ENCODE measurements around the gene KCNJ6. TPM values are rescaled to one million over a fixed set of nuclear protein-coding genes. Genes with fewer than 3 reads are reported as not detected.

The KCNJ6 gene
- total and polyA plus RNA-seq, 10 of the 15 experiments (the other 5 are each of a cell fraction or from before 2014, with no cell fraction given), result 0.03 to 0.07 (median 0.04) TPM; not detected in 7

DNA sequence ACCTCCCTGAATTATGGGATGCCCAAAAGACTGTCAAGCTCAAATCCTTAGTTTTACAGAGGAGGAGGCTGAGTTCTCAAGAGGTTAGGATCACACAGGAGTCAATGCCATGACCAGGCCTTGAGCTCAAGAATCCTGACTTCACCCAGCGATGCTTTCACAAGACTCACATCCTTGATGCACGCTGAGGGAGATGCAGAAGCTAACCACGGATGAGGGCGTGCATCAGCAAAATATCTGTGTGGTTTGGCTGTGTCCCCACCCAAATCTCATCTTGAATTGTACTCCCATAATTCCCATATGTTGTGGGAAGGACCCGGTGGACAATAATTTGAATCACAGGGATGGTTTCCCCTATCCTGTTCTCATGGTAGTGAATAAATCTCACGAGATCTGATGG, 133.2 kb downstream of the KCNJ6 start:
- ChIA-PET RAD21 (ENCODE audit: unreplicated experiment) (no interaction called here), POLR2A (no interaction called here), SMC1A (ENCODE audit: uncharacterized antibody, unreplicated experiment) (no interaction called here), CTCF (no interaction called here)
- Histone ChIP-seq H3K79me2 (ENCODE audit: control insufficient read depth, insufficient read depth, low read length) (no peaks in the 10 kb centered on the region), H3K9ac (ENCODE audit: control insufficient read depth, insufficient read depth, low read length) (no peak overlapping the region), H3K9me3 (replicated peaks; ENCODE audit: control insufficient read depth, insufficient read depth, low read length) (no peaks in the 10 kb centered on the region), H3K4me3 (no peak overlapping the region), H3K36me3 (ENCODE audit: control insufficient read depth in 2 of 2, insufficient read depth in 2 of 2, low read length in 1 of 2) (no peaks in the 10 kb centered on the region), H3K27me3 (replicated peaks in 1 of 2; ENCODE audit: control insufficient read depth in 2 of 2, insufficient read depth in 2 of 2, low read length in 1 of 2) (no peaks in the 10 kb centered on the region), H4K20me1 (ENCODE audit: control insufficient read depth, insufficient read depth) (no peaks in the 10 kb centered on the region), H2AFZ (ENCODE audit: control insufficient read depth, low read depth, low read length) (no peak overlapping the region), H3K4me2 (ENCODE audit: control insufficient read depth, insufficient read depth) (no peak overlapping the region), H3K4me1 (ENCODE audit: control insufficient read depth, insufficient read depth, low read length) (no peaks in the 10 kb centered on the region), H3K27ac (ENCODE audit: control insufficient read depth, insufficient read depth) (no peak overlapping the region)
- intact Hi-C loops (cut with micrococcal nuclease; ENCODE audit: unreplicated experiment) (no loop called here), in situ Hi-C loops (cut with MboI) (no loop called here)
- WGBS (ENCODE audit: insufficient coverage, insufficient replicate concordance, low lambda C conversion rate, missing lambda C conversion rate), result 19% methylated on average over 6 of the region's 6 CpGs
- ATAC-seq (no peak), FAIRE-seq (no peak), DNase-seq (ENCODE audit: low read depth, low spot score) (no peak)
- no TSS peak for BruUV-seq (replicated peaks)
- TF ChIP-seq CHD1 (IDR thresholded peaks at IDR 0.05; ENCODE audit: low read depth, low read length) (no peak), RB1 (IDR thresholded peaks at IDR 0.05; ENCODE audit: borderline replicate concordance) (no peak), SIN3A (IDR thresholded peaks at IDR 0.05; ENCODE audit: low read depth, low read length) (no peak)
- TF ChIP-seq, protein P1, sequence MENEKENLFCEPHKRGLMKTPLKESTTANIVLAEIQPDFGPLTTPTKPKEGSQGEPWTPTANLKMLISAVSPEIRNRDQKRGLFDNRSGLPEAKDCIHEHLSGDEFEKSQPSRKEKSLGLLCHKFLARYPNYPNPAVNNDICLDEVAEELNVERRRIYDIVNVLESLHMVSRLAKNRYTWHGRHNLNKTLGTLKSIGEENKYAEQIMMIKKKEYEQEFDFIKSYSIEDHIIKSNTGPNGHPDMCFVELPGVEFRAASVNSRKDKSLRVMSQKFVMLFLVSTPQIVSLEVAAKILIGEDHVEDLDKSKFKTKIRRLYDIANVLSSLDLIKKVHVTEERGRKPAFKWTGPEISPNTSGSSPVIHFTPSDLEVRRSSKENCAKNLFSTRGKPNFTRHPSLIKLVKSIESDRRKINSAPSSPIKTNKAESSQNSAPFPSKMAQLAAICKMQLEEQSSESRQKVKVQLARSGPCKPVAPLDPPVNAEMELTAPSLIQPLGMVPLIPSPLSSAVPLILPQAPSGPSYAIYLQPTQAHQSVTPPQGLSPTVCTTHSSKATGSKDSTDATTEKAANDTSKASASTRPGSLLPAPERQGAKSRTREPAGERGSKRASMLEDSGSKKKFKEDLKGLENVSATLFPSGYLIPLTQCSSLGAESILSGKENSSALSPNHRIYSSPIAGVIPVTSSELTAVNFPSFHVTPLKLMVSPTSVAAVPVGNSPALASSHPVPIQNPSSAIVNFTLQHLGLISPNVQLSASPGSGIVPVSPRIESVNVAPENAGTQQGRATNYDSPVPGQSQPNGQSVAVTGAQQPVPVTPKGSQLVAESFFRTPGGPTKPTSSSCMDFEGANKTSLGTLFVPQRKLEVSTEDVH (IDR thresholded peaks at IDR 0.05; ENCODE audit: low read depth, partially characterized antibody), result no peak

Measured in GM12878 (cell line).